Lower lobe of right lung (tissue), 2 donors: ENCODE measurements around the gene TMEM170A. TPM values are rescaled to one million over a fixed set of nuclear protein-coding genes. Genes with fewer than 3 reads are reported as not detected.
A peak's percentile ranks its signal among the peaks of the same experiment; 100 is the strongest.
"Not testable (repeated sequence)": the region's sequence is repeated elsewhere in the genome, so short reads cannot be mapped to it uniquely, and the experiment has no call there.

Experiments
- ATAC-seq, 2 donors: fragments of 200-7000 bp; cut with Tn5 transposase; one replicate each; pipeline ENCODE4 v1.9.1; 2020 to 2022; ENCODE audit warnings: mild to moderate bottlenecking in 2 of 2, moderate library complexity in 2 of 2
- DNase-seq: peaks from one replicate; pipeline ENCODE4 v3.0.0-alpha.2; 2020
- H3K27ac ChIP-seq: fragments of 200-600 bp; one replicate; pipeline ENCODE4 v1.8.0; 2022
- H3K27me3 ChIP-seq: fragments of 200-600 bp; one replicate; pipeline ENCODE4 v1.8.0; 2022; ENCODE audit warnings: low read depth
- H3K36me3 ChIP-seq: fragments of 200-600 bp; one replicate; pipeline ENCODE4 v1.8.0; 2022; ENCODE audit warnings: mild to moderate bottlenecking
- H3K4me1 ChIP-seq: fragments of 200-600 bp; one replicate; pipeline ENCODE4 v1.8.0; 2022
- H3K4me3 ChIP-seq: fragments of 200-600 bp; one replicate; pipeline ENCODE4 v1.8.0; 2022; ENCODE audit warnings: mild to moderate bottlenecking
- H3K9me3 ChIP-seq: fragments of 200-600 bp; one replicate; pipeline ENCODE4 v1.8.0; 2022
- CTCF ChIP-seq: fragments of 200-600 bp; IDR thresholded peaks from one replicate; pipeline ENCODE4 v1.8.0; 2022; ENCODE audit warnings: antibody characterized with exemption, mild to moderate bottlenecking
- intact Hi-C: fragments of 100-400 bp; cut with DNase I; formaldehyde crosslinking; loops from one replicate; pipeline ENCODE4 v1.11.0; 2022
- long read RNA-seq: library from polyadenylated mRNA; unstranded; transcript quantifications from one replicate; pipeline ENCODE4 v2.0.0, GENCODE V29; 2021
- total RNA-seq: library from RNA; stranded (reverse); fragmentation: NEBNext Ultra II Directional; extraction: Animal tissue kit (Norgen Biotek cat#: 25700); gene quantifications from one replicate; pipeline ENCODE4 v1.2.1, GENCODE V29; 2021
- donor health status: DM: no; HTN: yes; CAD: no; lungs with severe emphysema.

The TMEM170A gene
- 31.2 TPM for total RNA-seq
- long read RNA-seq, full-length matches to known transcripts, result 31 of 50 reads
- long read RNA-seq, partial matches to known transcripts, result 3 of 50 reads
- long read RNA-seq, other reads (novel, unspliced or antisense), result 16 of 50 reads

GRCh38 chr16:75464122-75464918 lies at the start of gene TMEM170A:
Gene TMEM170A, minus strand, starts transcription at chr16:75464689. Its CDS starts 89 bp downstream, at chr16:75464600.
- DNase-seq, result peak; percentile 99
- Histone ChIP-seq H3K27ac (peak within 1 kb of the TSS; percentile 96), H3K27me3 (no peaks in the 10 kb centered on the region), H3K9me3 (no peaks in the 10 kb centered on the region), H3K36me3 (no peaks in the 10 kb centered on the region), H3K4me1 (peaks cover 18% of the 10 kb centered on the region), H3K4me3 (peak within 1 kb of the TSS; percentile 99)
- peak; percentile 98 to 99 for ATAC-seq
- peak; percentile 100 for TF ChIP-seq CTCF
- intact Hi-C loops, result no loop called here

- ATAC-seq (peak; percentile 79 to 80), DNase-seq (no peak)
- intact Hi-C loops, result no loop called here
- no peaks in the 10 kb centered on the region for H3K36me3 ChIP-seq
- H3K4me3 ChIP-seq, result no peak overlapping the region
- no peak for TF ChIP-seq CTCF
- no peak overlapping the region for H3K27ac ChIP-seq
- H3K27me3 ChIP-seq, result no peaks in the 10 kb centered on the region
- H3K4me1 ChIP-seq, result peaks cover 11% of the 10 kb centered on the region
- H3K9me3 ChIP-seq, result no peaks in the 10 kb centered on the region
Observed at GRCh38 chr16:75506574-75506973, 42.1 kb upstream of the TMEM170A start.

- no peak for DNase-seq
- intact Hi-C loops, result no loop called here
- ATAC-seq, result no peak
Observed at GRCh38 chr16:75506107-75506506, 41.6 kb upstream of the TMEM170A start.

GRCh38 chr16:75503801-75504200 lies 39.3 kb upstream of the TMEM170A start:
- ATAC-seq (no peak), DNase-seq (no peak)
- H3K9me3 ChIP-seq, result no peaks in the 10 kb centered on the region
- no peaks in the 10 kb centered on the region for H3K27me3 ChIP-seq
- H3K36me3 ChIP-seq, result no peaks in the 10 kb centered on the region
- no peak for TF ChIP-seq CTCF
- no peak overlapping the region for H3K27ac ChIP-seq
- H3K4me1 ChIP-seq, result peaks cover 11% of the 10 kb centered on the region
- intact Hi-C loops, result no loop called here
- H3K4me3 ChIP-seq, result no peak overlapping the region

More at GRCh38 chr16:75506107-75506506, 41.6 kb upstream of the TMEM170A start:
- no peak overlapping the region for H3K4me3 ChIP-seq
- H3K9me3 ChIP-seq, result no peaks in the 10 kb centered on the region
- H3K27ac ChIP-seq, result no peak overlapping the region
- H3K27me3 ChIP-seq, result no peaks in the 10 kb centered on the region
- TF ChIP-seq CTCF, result no peak
- H3K36me3 ChIP-seq, result no peaks in the 10 kb centered on the region
- peaks cover 11% of the 10 kb centered on the region for H3K4me1 ChIP-seq

GRCh38 chr16:75502916-75503605 lies 38.6 kb upstream of the TMEM170A start:
- H3K4me1 ChIP-seq, result peaks cover 11% of the 10 kb centered on the region
- no peak overlapping the region for H3K4me3 ChIP-seq
- no peaks in the 10 kb centered on the region for H3K36me3 ChIP-seq
- no peaks in the 10 kb centered on the region for H3K9me3 ChIP-seq
- intact Hi-C loops, result no loop called here
- H3K27ac ChIP-seq, result no peak overlapping the region
- no peaks in the 10 kb centered on the region for H3K27me3 ChIP-seq
- no peak for TF ChIP-seq CTCF
- no peak for ATAC-seq
- DNase-seq, result no peak

GRCh38 chr16:75501820-75502219 lies 37.3 kb upstream of the TMEM170A start:
- H3K4me3 ChIP-seq, intact Hi-C loops, H3K9me3 ChIP-seq, ATAC-seq, H3K36me3 ChIP-seq, H3K27me3 ChIP-seq, DNase-seq, H3K27ac ChIP-seq, H3K4me1 ChIP-seq: not testable (repeated sequence)
